PC-3 (cell line): ENCODE measurements around the gene SF3A1.

Experiments used
- EZH2 ChIP-seq: fragments of 300-600 bp; sonication (generic); IDR thresholded peaks from one replicate; pipeline ENCODE4 v1.6.1; 2017; ENCODE audit warnings: antibody characterized with exemption, mild to moderate bottlenecking, low read length; ENCODE audit not compliant: unreplicated experiment
- EZH2phosphoT487 ChIP-seq: fragments of 300-600 bp; sonication (generic); IDR thresholded peaks from 2 replicates; pipeline ENCODE4 v1.6.1; 2018; ENCODE audit warnings: mild to moderate bottlenecking, antibody characterized with exemption, low read length, borderline replicate concordance
- TF ChIP-seq, protein P1 (sequence below): fragments of 300-600 bp; sonication (generic); conservative IDR thresholded peaks from 2 replicates; pipeline ENCODE4 v1.5.1; 2017; ENCODE audit warnings: antibody characterized with exemption, low read depth, mild to moderate bottlenecking, low read length

GRCh38 chr22:30296324-30296723 is 60.4 kb downstream of the SF3A1 start:
- TF ChIP-seq, protein P1, sequence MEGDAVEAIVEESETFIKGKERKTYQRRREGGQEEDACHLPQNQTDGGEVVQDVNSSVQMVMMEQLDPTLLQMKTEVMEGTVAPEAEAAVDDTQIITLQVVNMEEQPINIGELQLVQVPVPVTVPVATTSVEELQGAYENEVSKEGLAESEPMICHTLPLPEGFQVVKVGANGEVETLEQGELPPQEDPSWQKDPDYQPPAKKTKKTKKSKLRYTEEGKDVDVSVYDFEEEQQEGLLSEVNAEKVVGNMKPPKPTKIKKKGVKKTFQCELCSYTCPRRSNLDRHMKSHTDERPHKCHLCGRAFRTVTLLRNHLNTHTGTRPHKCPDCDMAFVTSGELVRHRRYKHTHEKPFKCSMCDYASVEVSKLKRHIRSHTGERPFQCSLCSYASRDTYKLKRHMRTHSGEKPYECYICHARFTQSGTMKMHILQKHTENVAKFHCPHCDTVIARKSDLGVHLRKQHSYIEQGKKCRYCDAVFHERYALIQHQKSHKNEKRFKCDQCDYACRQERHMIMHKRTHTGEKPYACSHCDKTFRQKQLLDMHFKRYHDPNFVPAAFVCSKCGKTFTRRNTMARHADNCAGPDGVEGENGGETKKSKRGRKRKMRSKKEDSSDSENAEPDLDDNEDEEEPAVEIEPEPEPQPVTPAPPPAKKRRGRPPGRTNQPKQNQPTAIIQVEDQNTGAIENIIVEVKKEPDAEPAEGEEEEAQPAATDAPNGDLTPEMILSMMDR = no peak
- no peak for TF ChIP-seq EZH2
- no peak for TF ChIP-seq EZH2phosphoT487
